Activated CD4-positive, alpha-beta T cell treated with anti-CD3 and anti-CD28 coated beads, Interleukin-2, amount 50 U/mL, for 1 hour (primary cell): ENCODE measurements around the gene JPH4.
A peak's percentile ranks its signal among the peaks of the same experiment; 100 is the strongest.
"Not testable (repeated sequence)": the region's sequence is repeated elsewhere in the genome, so short reads cannot be mapped to it uniquely, and the experiment has no call there.

Experiments used
- DNase-seq: peaks from one replicate; pipeline ENCODE4 v3.0.0-alpha.2; 2020

Gene JPH4

DNA sequence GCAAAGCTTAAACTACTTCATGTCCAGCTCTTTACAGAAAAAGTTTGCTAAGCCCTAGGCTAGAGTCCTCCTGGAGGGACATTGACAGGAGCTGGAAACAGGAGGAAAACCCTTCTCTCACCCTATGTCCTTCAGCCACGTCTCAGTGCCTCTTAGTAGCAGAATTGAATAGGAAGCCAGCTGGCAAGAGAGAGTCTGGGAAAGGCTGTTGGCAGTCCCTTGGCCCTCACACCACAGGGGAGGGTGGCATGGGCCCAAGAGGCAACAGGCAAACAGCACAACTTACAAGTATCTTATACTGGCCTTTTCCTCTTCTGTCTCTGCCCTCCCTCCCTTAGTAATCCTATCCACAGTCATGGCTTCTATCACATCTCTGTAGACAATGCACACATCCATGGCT is 29.9 kb upstream of the JPH4 start:
- DNase-seq, result no peak

- DNase-seq, result no peak
These were observed 27.5 kb upstream of the JPH4 start for GRCh38 chr14:23605931-23606585.

DNA sequence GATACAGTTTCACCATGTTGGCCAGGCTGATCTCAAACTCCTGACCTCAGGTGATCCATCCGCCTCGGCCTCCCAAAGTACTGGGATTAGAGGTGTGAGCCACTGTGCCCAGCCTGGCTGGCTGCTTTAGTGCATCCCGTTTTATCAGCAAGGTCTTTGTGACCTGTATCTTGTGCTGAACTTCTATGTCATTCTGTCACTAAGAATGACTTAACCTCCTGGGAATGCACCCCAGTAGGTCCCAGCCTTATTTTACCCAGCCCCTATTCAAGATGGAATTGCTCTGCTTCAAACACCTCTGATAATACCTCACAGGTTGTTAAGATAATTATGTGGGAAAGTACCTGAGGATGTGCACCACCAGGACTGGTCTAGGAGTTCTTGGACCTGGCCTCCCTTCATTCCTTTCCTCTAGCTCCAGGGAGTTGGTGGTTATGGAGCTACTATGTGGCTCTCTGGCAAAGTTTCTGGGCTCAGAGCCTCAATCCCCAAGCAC is 26.1 kb upstream of the JPH4 start:
- DNase-seq, result no peak

DNA sequence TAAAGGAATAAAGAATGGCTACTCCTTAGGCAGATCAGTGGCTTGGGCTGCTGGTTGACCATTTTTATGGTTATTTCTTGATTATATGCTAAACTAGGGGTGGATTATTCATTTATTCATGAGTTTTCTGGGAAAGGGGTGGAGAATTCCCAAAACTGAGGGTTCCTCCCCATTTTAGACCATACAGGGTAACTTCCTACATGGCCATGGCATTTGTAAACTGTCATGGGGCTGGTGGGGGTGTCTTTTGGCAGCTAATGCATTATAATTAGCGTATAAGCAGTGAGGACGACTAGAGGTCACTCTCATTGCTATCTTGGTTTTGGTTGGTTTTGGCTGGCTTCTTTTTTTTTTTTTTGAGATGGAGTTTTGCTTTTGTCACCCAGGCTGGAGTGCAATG is 25.6 kb upstream of the JPH4 start:
- DNase-seq, result no peak

- no peak for DNase-seq
These were observed 24.5 kb upstream of the JPH4 start for GRCh38 chr14:23603103-23603502.

GRCh38 chr14:23602181-23603095 is 23.8 kb upstream of the JPH4 start:
- no peak for DNase-seq

- DNase-seq, result no peak
These were observed 23.2 kb upstream of the JPH4 start for GRCh38 chr14:23601845-23602180.

DNA sequence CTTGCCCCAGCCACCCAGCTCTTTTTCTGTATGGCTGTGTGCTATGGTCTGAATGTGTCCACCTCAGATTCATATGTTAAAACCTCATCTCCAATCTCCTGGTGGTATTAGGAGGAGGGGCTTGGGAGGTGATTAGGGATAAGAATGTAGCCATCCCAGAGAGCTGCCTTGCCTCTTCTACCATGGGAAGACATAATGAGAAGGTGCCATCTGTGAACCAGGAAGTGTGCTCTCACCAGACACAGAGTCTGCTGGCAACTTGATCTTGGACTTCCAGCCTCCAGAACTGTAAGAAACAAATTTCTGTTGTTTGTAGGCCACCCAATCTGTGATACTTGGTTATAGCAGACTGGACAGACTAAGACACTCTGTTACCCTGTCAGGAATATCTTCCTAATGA is 22.8 kb upstream of the JPH4 start:
- no peak for DNase-seq

DNA sequence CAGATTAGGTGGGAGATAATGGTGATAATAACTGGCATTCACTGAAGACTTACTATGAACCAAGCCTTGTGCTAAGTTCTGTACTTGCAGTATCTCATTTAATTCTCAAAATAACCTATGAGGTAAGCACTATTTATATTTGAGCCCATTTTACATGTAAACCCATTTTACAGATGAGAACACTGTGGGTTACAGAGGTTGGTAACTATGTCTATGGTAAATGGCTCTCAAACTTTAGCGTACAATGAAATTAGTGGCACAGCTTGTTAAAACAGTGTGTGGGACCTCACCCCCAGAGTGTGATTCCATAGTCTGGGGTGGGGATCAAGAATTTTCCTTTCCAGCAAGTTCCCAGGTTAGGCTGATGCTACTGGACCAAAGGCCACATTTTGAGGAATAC is 22.2 kb upstream of the JPH4 start:
- no peak for DNase-seq

- no peak for DNase-seq
These were observed 21.7 kb upstream of the JPH4 start for GRCh38 chr14:23600322-23600707.

- DNase-seq, result not testable (repeated sequence)
These were observed 15.6 kb upstream of the JPH4 start for GRCh38 chr14:23594191-23594590.

- DNase-seq, result no peak
These were observed 11.6 kb upstream of the JPH4 start for GRCh38 chr14:23590198-23590597.

GRCh38 chr14:23589606-23590005 is 11.0 kb upstream of the JPH4 start:
- no peak for DNase-seq

- DNase-seq, result peak; percentile 78
These were observed 10.5 kb upstream of the JPH4 start for GRCh38 chr14:23588884-23589598.

GRCh38 chr14:23584527-23585203 is 6.1 kb upstream of the JPH4 start:
- not testable (repeated sequence) for DNase-seq

- DNase-seq, result not testable (repeated sequence)
These were observed 5.4 kb upstream of the JPH4 start for GRCh38 chr14:23583761-23584526.

DNA sequence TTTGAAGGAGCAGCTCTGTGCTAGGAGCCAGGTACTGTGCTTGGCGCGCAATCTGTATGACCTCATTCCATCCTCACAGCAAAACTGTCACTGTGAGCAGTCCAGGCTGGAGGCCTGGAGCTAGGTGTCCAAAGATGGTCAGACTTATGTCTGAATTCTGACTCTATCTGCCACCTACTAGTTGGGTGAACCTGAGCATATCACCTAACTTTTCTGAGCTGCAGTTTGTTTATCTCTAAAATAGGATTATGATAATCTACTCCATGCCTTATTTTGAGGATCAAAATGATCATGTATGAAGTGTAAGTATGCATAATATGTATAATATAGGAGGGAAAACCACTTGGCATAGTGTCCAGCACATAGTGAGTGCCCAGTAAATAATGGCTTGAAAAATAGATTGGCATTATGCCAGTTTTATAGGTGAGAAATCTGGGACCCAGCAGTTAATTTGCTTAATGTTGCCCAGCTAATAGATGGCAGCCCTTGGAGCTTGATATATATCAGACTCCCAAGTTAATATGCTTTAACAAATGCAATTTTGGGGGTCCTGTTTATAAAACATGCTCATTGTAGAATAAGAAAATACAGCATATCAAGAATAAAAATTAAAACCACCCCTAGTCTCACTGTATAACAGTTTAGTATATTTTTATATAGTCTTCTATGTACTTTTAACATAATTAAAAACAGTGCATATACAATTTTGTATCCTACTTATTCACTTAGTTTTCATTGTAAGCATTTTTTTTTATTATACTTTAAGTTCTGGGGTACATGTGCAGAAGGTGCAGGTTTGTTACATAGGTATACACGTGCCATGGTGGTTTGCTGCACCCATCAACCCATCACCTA is 4.5 kb upstream of the JPH4 start:
- no peak for DNase-seq

GRCh38 chr14:23580948-23581281 is 2.3 kb upstream of the JPH4 start:
- no peak for DNase-seq

- no peak for DNase-seq
These were observed 1.7 kb upstream of the JPH4 start for GRCh38 chr14:23580152-23580926.

GRCh38 chr14:23579739-23580138 is 1.1 kb upstream of the JPH4 start:
- no peak for DNase-seq

DNA sequence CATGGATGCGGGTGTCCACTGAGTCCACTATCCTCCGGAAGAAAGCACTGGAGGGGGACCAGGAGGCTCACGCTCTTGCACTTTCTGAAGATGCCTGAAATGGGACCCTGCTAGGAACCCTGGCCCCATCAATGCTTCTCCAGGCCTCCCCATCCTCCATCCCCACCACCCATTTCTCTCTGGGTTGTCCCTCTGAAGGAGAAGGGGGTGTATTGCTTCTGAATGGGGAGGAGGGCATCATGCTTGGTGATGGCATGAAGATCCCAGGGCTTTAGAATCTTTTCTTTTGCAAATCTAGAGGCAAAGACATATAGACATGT is 681 bp upstream of the JPH4 start:
- DNase-seq, result no peak
